Urinary bladder (tissue), 4 donors: Measurements from ENCODE around the gene NT5DC1. TPM values are rescaled to one million over a fixed set of nuclear protein-coding genes. Genes with fewer than 3 reads are reported as not detected.

Experiments
- DNase-seq: peaks from one replicate; pipeline ENCODE4 v3.0.0-alpha.2; 2015; ENCODE audit errors: extremely low spot score
- H3K27ac ChIP-seq: one replicate; pipeline ENCODE4 v1.5.1; 2013; ENCODE audit warnings: low read depth, mild to moderate bottlenecking, moderate library complexity
- H3K36me3 ChIP-seq: one replicate; pipeline ENCODE4 v1.6.1; 2013; ENCODE audit warnings: mild to moderate bottlenecking, moderate library complexity; ENCODE audit not compliant: insufficient read depth
- H3K4me1 ChIP-seq: one replicate; pipeline ENCODE4 v1.6.1; 2013; ENCODE audit warnings: mild to moderate bottlenecking, moderate library complexity; ENCODE audit not compliant: insufficient read depth
- H3K4me3 ChIP-seq: one replicate; pipeline ENCODE4 v1.5.1; 2013; ENCODE audit warnings: low read depth, low read length
- WGBS: extraction: QIAGEN DNeasy Blood & Tissue Kit; methylation state at CpG from one replicate; pipeline ENCODE4 v1.1.7; 2013; 5-methylcytosine and 5-hydroxymethylcytosine counted together
- polyA plus RNA-seq: library from polyadenylated mRNA; stranded (reverse); fragments of 200-250 nt; gene quantifications from one replicate; pipeline ENCODE4 v1.2.3, GENCODE V29; 2013
- total RNA-seq: library from RNA; depleted of rRNA; stranded (reverse); fragments of >200 nt; gene quantifications from one replicate; pipeline ENCODE4 v1.2.3, GENCODE V29; 2014
- donor health status: healthy with polysubstance abuse.
- donor health status: healthy.

NT5DC1 gene
- total and polyA plus RNA-seq, 2 donors = 14.3 to 22.5 TPM

- 97% methylated on average over 2 of the region's 2 CpGs for WGBS
- Histone ChIP-seq H3K4me3 (no peak overlapping the region), H3K36me3 (no peaks in the 10 kb centered on the region), H3K27ac (no peak overlapping the region), H3K4me1 (no peaks in the 10 kb centered on the region)
- no peak for DNase-seq
Observed at GRCh38 chr6:116201538-116201937, 100.9 kb downstream of the NT5DC1 start.

GRCh38 chr6:116205281-116205680 lies 104.6 kb downstream of the NT5DC1 start:
- Histone ChIP-seq H3K36me3 (no peaks in the 10 kb centered on the region), H3K27ac (no peak overlapping the region), H3K4me1 (no peaks in the 10 kb centered on the region), H3K4me3 (no peak overlapping the region)
- WGBS = 59% methylated on average over 2 of the region's 2 CpGs
- DNase-seq = no peak

GRCh38 chr6:116206231-116206903 lies 105.7 kb downstream of the NT5DC1 start:
- 96% methylated on average over 1 of the region's 1 CpG for WGBS
- Histone ChIP-seq H3K4me3 (no peak overlapping the region), H3K27ac (no peak overlapping the region), H3K4me1 (no peaks in the 10 kb centered on the region), H3K36me3 (no peaks in the 10 kb centered on the region)
- no peak for DNase-seq

- DNase-seq = no peak
- H3K36me3 ChIP-seq = no peaks in the 10 kb centered on the region
- no peak overlapping the region for H3K4me3 ChIP-seq
- no peaks in the 10 kb centered on the region for H3K4me1 ChIP-seq
- WGBS = 80% methylated on average over 4 of the region's 4 CpGs
- H3K27ac ChIP-seq = no peak overlapping the region
Observed at GRCh38 chr6:116208056-116208785, 107.6 kb downstream of the NT5DC1 start.

- Histone ChIP-seq H3K27ac (no peak overlapping the region), H3K4me3 (no peak overlapping the region), H3K4me1 (no peaks in the 10 kb centered on the region), H3K36me3 (no peaks in the 10 kb centered on the region)
- 94% methylated on average over 5 of the region's 5 CpGs for WGBS
- DNase-seq = no peak
Observed at GRCh38 chr6:116210316-116210715, 109.7 kb downstream of the NT5DC1 start.

- H3K4me3 ChIP-seq = no peak overlapping the region
- H3K36me3 ChIP-seq = no peaks in the 10 kb centered on the region
- no peaks in the 10 kb centered on the region for H3K4me1 ChIP-seq
- H3K27ac ChIP-seq = no peak overlapping the region
- DNase-seq = no peak
- WGBS = 49% methylated on average over 3 of the region's 3 CpGs
Observed at GRCh38 chr6:116210750-116211425, 110.2 kb downstream of the NT5DC1 start.

- H3K4me1 ChIP-seq = no peaks in the 10 kb centered on the region
- 84% methylated on average over 1 of the region's 1 CpG for WGBS
- H3K36me3 ChIP-seq = no peaks in the 10 kb centered on the region
- no peak overlapping the region for H3K4me3 ChIP-seq
- H3K27ac ChIP-seq = no peak overlapping the region
- no peak for DNase-seq
Observed at GRCh38 chr6:116214681-116215080, 114.0 kb downstream of the NT5DC1 start.

GRCh38 chr6:116215414-116215813 lies 114.8 kb downstream of the NT5DC1 start:
- Histone ChIP-seq H3K4me3 (no peak overlapping the region), H3K36me3 (no peaks in the 10 kb centered on the region), H3K4me1 (no peaks in the 10 kb centered on the region), H3K27ac (no peak overlapping the region)
- DNase-seq = no peak
- 75% methylated on average over 5 of the region's 5 CpGs for WGBS

GRCh38 chr6:116217069-116217468 lies 116.4 kb downstream of the NT5DC1 start:
- WGBS = 11% methylated on average over 1 of the region's 1 CpG
- no peak for DNase-seq
- H3K4me1 ChIP-seq = no peaks in the 10 kb centered on the region
- no peak overlapping the region for H3K4me3 ChIP-seq
- no peaks in the 10 kb centered on the region for H3K36me3 ChIP-seq
- H3K27ac ChIP-seq = no peak overlapping the region

- Histone ChIP-seq H3K4me1 (no peaks in the 10 kb centered on the region), H3K27ac (no peak overlapping the region), H3K4me3 (no peak overlapping the region), H3K36me3 (no peaks in the 10 kb centered on the region)
- 49% methylated on average over 3 of the region's 3 CpGs for WGBS
- no peak for DNase-seq
Observed at GRCh38 chr6:116218172-116218633, 117.5 kb downstream of the NT5DC1 start.

- DNase-seq = no peak
- Histone ChIP-seq H3K4me1 (no peaks in the 10 kb centered on the region), H3K36me3 (no peaks in the 10 kb centered on the region), H3K27ac (no peak overlapping the region), H3K4me3 (no peak overlapping the region)
- WGBS = 78% methylated on average over 5 of the region's 5 CpGs
Observed at GRCh38 chr6:116218866-116219265, 118.2 kb downstream of the NT5DC1 start.

GRCh38 chr6:116221067-116221466 lies 120.4 kb downstream of the NT5DC1 start:
- DNase-seq = no peak
- no peak overlapping the region for H3K4me3 ChIP-seq
- WGBS = 89% methylated on average over 3 of the region's 3 CpGs
- no peaks in the 10 kb centered on the region for H3K36me3 ChIP-seq
- no peak overlapping the region for H3K27ac ChIP-seq
- H3K4me1 ChIP-seq = no peaks in the 10 kb centered on the region

GRCh38 chr6:116221911-116222310 lies 121.3 kb downstream of the NT5DC1 start:
- H3K36me3 ChIP-seq = no peaks in the 10 kb centered on the region
- no peak overlapping the region for H3K27ac ChIP-seq
- no peaks in the 10 kb centered on the region for H3K4me1 ChIP-seq
- WGBS = 95% methylated on average over 2 of the region's 2 CpGs
- no peak for DNase-seq
- H3K4me3 ChIP-seq = no peak overlapping the region

GRCh38 chr6:116223355-116223754 lies 122.7 kb downstream of the NT5DC1 start:
- Histone ChIP-seq H3K4me3 (no peak overlapping the region), H3K36me3 (no peaks in the 10 kb centered on the region), H3K4me1 (no peaks in the 10 kb centered on the region), H3K27ac (no peak overlapping the region)
- WGBS = 79% methylated on average over 3 of the region's 3 CpGs
- no peak for DNase-seq
